ENCODE measurements around the gene LONRF3. TPM values are rescaled to one million over a fixed set of nuclear protein-coding genes. Genes with fewer than 3 reads are reported as not detected.
A peak's percentile ranks its signal among the peaks of the same experiment; 100 is the strongest.

LONRF3 gene
- total RNA-seq, 1 donor from 2014 or later = 7.2 TPM

DNA sequence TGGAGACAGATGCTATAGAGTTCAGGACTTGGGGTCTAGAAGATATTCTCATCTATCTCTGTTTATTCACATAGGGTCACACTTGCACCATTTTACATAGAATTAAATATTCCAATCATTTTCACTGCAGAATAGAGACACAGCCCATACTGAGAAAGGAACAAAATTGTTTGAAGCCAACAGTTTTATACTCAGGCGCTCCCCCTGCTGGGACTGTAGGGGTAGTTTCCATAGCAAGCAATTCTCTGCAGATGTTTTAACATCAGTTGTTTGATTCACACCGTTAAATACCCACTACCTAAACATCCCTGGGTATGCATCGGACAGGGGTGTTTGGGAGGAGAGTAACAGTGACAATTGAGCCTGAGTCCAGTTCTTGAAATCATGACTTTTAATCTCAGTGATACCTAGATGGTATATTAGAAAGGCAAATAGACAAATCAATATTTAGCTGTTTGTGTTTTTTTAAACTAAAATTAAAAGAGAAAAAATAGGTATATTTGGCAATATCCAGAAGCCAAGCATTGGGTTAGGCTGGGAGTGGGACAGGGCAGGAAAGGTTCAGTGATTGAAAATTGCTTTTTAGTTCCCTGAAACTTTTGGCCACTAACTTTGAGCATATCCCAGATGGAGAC is 33.8 kb downstream of the LONRF3 start:
- H3K36me3 ChIP-seq (ENCODE audit: control insufficient read depth, insufficient read depth, low read length) = no peaks in the 10 kb centered on the region
- TF ChIP-seq, protein P1, sequence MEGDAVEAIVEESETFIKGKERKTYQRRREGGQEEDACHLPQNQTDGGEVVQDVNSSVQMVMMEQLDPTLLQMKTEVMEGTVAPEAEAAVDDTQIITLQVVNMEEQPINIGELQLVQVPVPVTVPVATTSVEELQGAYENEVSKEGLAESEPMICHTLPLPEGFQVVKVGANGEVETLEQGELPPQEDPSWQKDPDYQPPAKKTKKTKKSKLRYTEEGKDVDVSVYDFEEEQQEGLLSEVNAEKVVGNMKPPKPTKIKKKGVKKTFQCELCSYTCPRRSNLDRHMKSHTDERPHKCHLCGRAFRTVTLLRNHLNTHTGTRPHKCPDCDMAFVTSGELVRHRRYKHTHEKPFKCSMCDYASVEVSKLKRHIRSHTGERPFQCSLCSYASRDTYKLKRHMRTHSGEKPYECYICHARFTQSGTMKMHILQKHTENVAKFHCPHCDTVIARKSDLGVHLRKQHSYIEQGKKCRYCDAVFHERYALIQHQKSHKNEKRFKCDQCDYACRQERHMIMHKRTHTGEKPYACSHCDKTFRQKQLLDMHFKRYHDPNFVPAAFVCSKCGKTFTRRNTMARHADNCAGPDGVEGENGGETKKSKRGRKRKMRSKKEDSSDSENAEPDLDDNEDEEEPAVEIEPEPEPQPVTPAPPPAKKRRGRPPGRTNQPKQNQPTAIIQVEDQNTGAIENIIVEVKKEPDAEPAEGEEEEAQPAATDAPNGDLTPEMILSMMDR (IDR thresholded peaks at IDR 0.05; ENCODE audit: insufficient read depth, low read length, poor library complexity, severe bottlenecking) = peak; percentile 66
- H3K27me3 ChIP-seq (ENCODE audit: control insufficient read depth, insufficient read depth, low read length) = no peaks in the 10 kb centered on the region
- DNase-seq (ENCODE audit: low read depth) = no peak
- H3K4me3 ChIP-seq (ENCODE audit: low read depth, low read length) = no peak overlapping the region

DNA sequence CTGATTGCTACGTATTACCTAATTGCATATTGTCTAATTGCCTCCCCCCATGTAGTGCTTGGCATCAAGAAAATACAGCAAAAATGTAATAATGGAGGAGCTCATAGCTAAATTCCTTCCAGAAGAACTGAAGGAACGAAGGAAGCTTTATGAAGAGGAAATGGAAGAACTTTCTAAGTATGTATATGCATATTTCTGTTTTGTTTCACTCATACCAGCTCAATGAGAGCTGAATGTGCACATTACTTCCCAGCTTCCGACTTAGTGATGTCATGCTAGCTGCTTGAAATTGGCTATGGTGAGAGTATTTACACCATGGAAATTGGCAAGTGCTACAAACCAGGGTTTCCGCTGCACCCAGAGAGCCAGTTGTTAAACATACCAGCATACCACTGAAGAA is 34.7 kb downstream of the LONRF3 start:
- no peaks in the 10 kb centered on the region for H3K27me3 ChIP-seq (ENCODE audit: control insufficient read depth, insufficient read depth, low read length)
- DNase-seq (ENCODE audit: low read depth) = no peak
- TF ChIP-seq, protein P1 (IDR thresholded peaks at IDR 0.05; ENCODE audit: insufficient read depth, low read length, poor library complexity, severe bottlenecking) = no peak

DNA sequence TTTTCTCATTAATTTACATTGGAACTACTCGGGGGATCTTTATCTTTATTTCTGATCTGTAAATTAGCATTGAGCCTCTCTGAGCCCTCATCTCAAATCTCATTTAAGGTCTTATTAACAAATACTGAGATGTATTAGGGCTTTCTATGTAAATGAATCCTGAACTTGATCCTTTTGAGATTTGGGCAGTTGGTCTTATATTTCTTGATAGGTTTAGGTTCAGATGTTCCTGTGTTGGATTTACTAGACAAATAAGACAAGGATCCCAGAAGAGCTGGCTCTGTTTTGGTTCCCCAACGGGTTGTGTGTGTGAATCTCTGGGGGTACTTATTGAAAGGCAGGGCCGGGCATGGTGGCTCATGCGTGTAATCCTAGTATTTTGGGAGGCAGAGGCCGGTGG is 36.1 kb downstream of the LONRF3 start:
- no peaks in the 10 kb centered on the region for H3K27me3 ChIP-seq (ENCODE audit: control insufficient read depth, insufficient read depth, low read length)
- no peaks in the 10 kb centered on the region for H3K36me3 ChIP-seq (ENCODE audit: control insufficient read depth, insufficient read depth, low read length)
- H3K4me3 ChIP-seq (ENCODE audit: low read depth, low read length) = no peak overlapping the region
- TF ChIP-seq, protein P1 (IDR thresholded peaks at IDR 0.05; ENCODE audit: insufficient read depth, low read length, poor library complexity, severe bottlenecking) = no peak
- DNase-seq (ENCODE audit: low read depth) = no peak

More for the DNA sequence above, 34.7 kb downstream of the LONRF3 start:
- Histone ChIP-seq H3K4me3 (ENCODE audit: low read depth, low read length) (no peak overlapping the region), H3K36me3 (ENCODE audit: control insufficient read depth, insufficient read depth, low read length) (no peaks in the 10 kb centered on the region)

DNA sequence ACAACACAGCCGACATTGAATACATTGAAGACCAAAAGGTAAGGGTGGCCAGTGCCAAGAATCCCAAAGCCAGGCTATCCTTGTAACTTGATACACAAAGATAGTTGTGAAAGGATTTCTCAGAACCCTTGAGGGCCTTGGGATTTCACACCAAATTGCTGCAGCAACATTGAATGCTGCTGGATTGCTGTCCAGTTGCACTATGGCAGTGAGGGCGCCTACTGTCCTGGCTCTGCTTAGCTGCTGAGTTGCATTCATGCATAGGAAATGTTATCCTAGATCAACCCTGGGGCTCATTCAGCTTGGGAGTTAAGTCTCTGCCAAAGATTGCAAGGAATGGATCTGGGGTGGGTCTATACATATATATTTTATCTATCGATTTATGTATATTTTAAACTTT is 38.7 kb downstream of the LONRF3 start:
- DNase-seq (ENCODE audit: low read depth) = no peak
- Histone ChIP-seq H3K36me3 (ENCODE audit: control insufficient read depth, insufficient read depth, low read length) (peaks cover 1% of the 10 kb centered on the region), H3K27me3 (ENCODE audit: control insufficient read depth, insufficient read depth, low read length) (no peaks in the 10 kb centered on the region), H3K4me3 (ENCODE audit: low read depth, low read length) (no peak overlapping the region)
- TF ChIP-seq, protein P1 (IDR thresholded peaks at IDR 0.05; ENCODE audit: insufficient read depth, low read length, poor library complexity, severe bottlenecking) = no peak

DNA sequence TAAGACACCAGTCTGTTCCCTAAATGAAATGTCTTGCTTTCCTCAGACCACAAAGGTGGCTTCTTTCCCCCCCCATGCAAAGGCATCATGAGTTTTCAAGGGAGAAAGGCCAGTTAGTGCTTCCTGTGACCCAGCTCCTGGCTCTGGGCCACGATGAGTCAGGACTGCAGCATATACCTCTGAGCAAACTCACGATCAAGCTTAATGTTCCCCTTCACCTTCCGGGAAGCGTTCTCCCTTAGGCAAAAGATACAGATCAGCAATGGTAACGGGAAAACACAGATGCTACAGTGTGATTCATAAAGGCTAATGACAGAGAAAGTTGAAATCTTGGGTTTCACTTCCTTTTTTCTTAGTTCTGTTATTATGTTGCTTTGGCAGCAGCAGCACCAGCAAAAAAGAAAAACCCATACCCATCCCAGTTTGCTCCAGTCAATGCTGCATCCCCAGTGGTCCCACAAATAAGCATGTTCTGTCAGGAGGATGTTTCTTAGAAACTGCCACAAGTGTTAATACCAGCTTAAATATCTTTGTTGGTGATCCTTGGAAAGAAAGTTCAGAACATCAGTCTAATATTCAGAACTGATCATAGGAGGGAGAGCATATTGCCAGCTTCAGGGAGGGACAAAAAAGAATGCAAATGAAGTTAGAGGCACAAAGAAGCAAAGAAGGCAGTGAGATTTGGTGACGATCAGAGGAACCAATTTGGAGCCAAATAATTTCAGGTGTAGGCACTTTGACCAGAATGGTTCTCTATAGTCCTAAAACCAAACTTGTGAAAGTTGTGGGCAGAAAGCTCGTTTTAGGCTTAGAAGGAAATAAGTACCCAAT is 41.2 kb downstream of the LONRF3 start:
- TF ChIP-seq, protein P1 (IDR thresholded peaks at IDR 0.05; ENCODE audit: insufficient read depth, low read length, poor library complexity, severe bottlenecking) = no peak
- Histone ChIP-seq H3K27me3 (ENCODE audit: control insufficient read depth, insufficient read depth, low read length) (no peaks in the 10 kb centered on the region), H3K4me3 (ENCODE audit: low read depth, low read length) (no peak overlapping the region), H3K36me3 (ENCODE audit: control insufficient read depth, insufficient read depth, low read length) (peaks cover 1% of the 10 kb centered on the region)
- peak; percentile 73 for DNase-seq (ENCODE audit: low read depth)
